ENCODE data around the gene POU2F3.

The POU2F3 gene

GRCh38 chr11:120302001-120302805, 62.3 kb downstream of the POU2F3 start:
- Histone ChIP-seq H3K9me3 (ENCODE audit: control insufficient read depth, insufficient read depth, low read depth, low read length) (no peaks in the 10 kb centered on the region), H3K4me3 (ENCODE audit: low read depth, low read length) (no peak overlapping the region), H3K4me1 (ENCODE audit: control insufficient read depth, insufficient read depth, low read length) (no peaks in the 10 kb centered on the region), H3K27ac (ENCODE audit: extremely low read depth, low read depth, low read length) (no peak overlapping the region), H3K36me3 (ENCODE audit: control insufficient read depth in 2 of 2, insufficient read depth in 1 of 2, low read length in 2 of 2) (no peaks in the 10 kb centered on the region)
- ChIA-PET POLR2A (no interaction called here), CTCF (interaction anchor here (0.6 to 14.7 kb wide), 26 partner anchors 8 to 579 kb away, joined by 3 to 349 read pairs (median 4); partner anchors contain the start of gene POU2F3)
- TF ChIP-seq ZNF214 (tag by site-specific recombination; IDR thresholded peaks at IDR 0.05; ENCODE audit: borderline replicate concordance) (no peak), ZNF707 (tag by site-specific recombination; IDR thresholded peaks at IDR 0.05) (no peak), ZNF302 (tag by site-specific recombination; IDR thresholded peaks at IDR 0.05; ENCODE audit: low read depth) (no peak), ZNF423 (tag by site-specific recombination; IDR thresholded peaks at IDR 0.05) (no peak), KLF9 (tag by site-specific recombination; IDR thresholded peaks at IDR 0.05; ENCODE audit: low read depth) (no peak)

GRCh38 chr11:120303004-120303637, 63.2 kb downstream of the POU2F3 start:
- no peak for TF ChIP-seq ZNF169 (tag by site-specific recombination; IDR thresholded peaks at IDR 0.05)
- peak; percentile 49 for TF ChIP-seq ZNF654 (tag by site-specific recombination; IDR thresholded peaks at IDR 0.05; ENCODE audit: low read depth)
- Histone ChIP-seq H3K4me1 (ENCODE audit: control insufficient read depth, insufficient read depth, low read length) (no peaks in the 10 kb centered on the region), H3K4me3 (ENCODE audit: low read depth, low read length) (no peak overlapping the region), H3K36me3 (ENCODE audit: control insufficient read depth in 2 of 2, insufficient read depth in 1 of 2, low read length in 2 of 2) (no peaks in the 10 kb centered on the region), H3K27ac (ENCODE audit: extremely low read depth, low read depth, low read length) (no peak overlapping the region), H3K9me3 (ENCODE audit: control insufficient read depth, insufficient read depth, low read depth, low read length) (no peaks in the 10 kb centered on the region)
- POLR2A ChIA-PET = no interaction called here
- CTCF ChIA-PET = interaction anchor here (0.6 to 14.7 kb wide), 22 partner anchors 9 to 779 kb away, joined by 3 to 349 read pairs (median 4); partner anchors contain the start of gene POU2F3

- Histone ChIP-seq H3K4me3 (ENCODE audit: low read depth, low read length) (no peak overlapping the region), H3K9me3 (ENCODE audit: control insufficient read depth, insufficient read depth, low read depth, low read length) (no peaks in the 10 kb centered on the region), H3K27ac (ENCODE audit: extremely low read depth, low read depth, low read length) (no peak overlapping the region), H3K4me1 (ENCODE audit: control insufficient read depth, insufficient read depth, low read length) (no peaks in the 10 kb centered on the region), H3K36me3 (ENCODE audit: control insufficient read depth in 2 of 2, insufficient read depth in 1 of 2, low read length in 2 of 2) (no peaks in the 10 kb centered on the region)
- CTCF ChIA-PET = interaction anchor here (0.6 to 14.7 kb wide), 9 partner anchors 9 to 590 kb away, joined by 3 to 349 read pairs (median 3); no protein-coding TSS in a partner anchor
- POLR2A ChIA-PET = no interaction called here
- TF ChIP-seq ZNF311 (tag by site-specific recombination; IDR thresholded peaks at IDR 0.05; ENCODE audit: borderline replicate concordance) (no peak), ZNF548 (tag by site-specific recombination; IDR thresholded peaks at IDR 0.05) (no peak), ZNF341 (tag by site-specific recombination; IDR thresholded peaks at IDR 0.05; ENCODE audit: low read depth) (no peak), ZNF518A (tag by site-specific recombination; conservative IDR thresholded peaks at IDR 0.05; ENCODE audit: low read depth) (no peak), ZNF514 (tag by site-specific recombination; IDR thresholded peaks at IDR 0.05) (no peak), PRDM10 (tag by site-specific recombination; IDR thresholded peaks at IDR 0.05) (no peak), ZNF146 (tag by site-specific recombination; IDR thresholded peaks at IDR 0.05) (no peak), SCRT2 (tag by site-specific recombination; IDR thresholded peaks at IDR 0.05) (no peak), ZNF837 (tag by site-specific recombination; IDR thresholded peaks at IDR 0.05) (no peak), ZBTB10 (tag by site-specific recombination; IDR thresholded peaks at IDR 0.05) (no peak), ZNF114 (tag by site-specific recombination; IDR thresholded peaks at IDR 0.05) (no peak), ZNF658 (tag by site-specific recombination; IDR thresholded peaks at IDR 0.05) (no peak)
Measured at GRCh38 chr11:120304526-120304925, 64.6 kb downstream of the POU2F3 start.
